B cell (primary cell): ENCODE results near the gene CHD6. TPM values are rescaled to one million over a fixed set of nuclear protein-coding genes. Genes with fewer than 3 reads are reported as not detected.

Experiments used
- ATAC-seq: fragments of 200-7000 bp; cut with Tn5 transposase; one replicate; pipeline ENCODE4 v1.10.0; 2021; ENCODE audit warnings: low read depth, mild to moderate bottlenecking, moderate number of reproducible peaks, moderate library complexity
- CTCF ChIA-PET: fragments of 350-600 bp; sonication (Branson Sonifier 250); formaldehyde crosslinking; loops from one replicate; lab custom pipeline; 2021; ENCODE audit warnings: antibody characterized with exemption, inconsistent platforms; lab: Charles Lee
- POLR2A ChIA-PET: fragments of 350-600 bp; sonication (Branson Sonifier 250); formaldehyde crosslinking; loops from one replicate; lab custom pipeline; 2021; ENCODE audit warnings: antibody characterized with exemption; lab: Charles Lee
- DNase-seq: peaks from one replicate; pipeline ENCODE4 v3.0.0; 2013
- H2AFZ ChIP-seq: 2 replicates; pipeline ENCODE4 v1.6.1; 2012; ENCODE audit warnings: mild to moderate bottlenecking, low read depth, low read length; ENCODE audit not compliant: insufficient read depth, poor library complexity, severe bottlenecking
- H3K27ac ChIP-seq, 2 donors: 1 replicate in 1 of 2; 2 replicates in 1 of 2; pipeline ENCODE4 v1.5.1; 2012 to 2013; ENCODE audit warnings: low read length in 2 of 2, mild to moderate bottlenecking in 2 of 2, moderate library complexity in 1 of 2
- H3K27me3 ChIP-seq, 4 experiments: fragments of 200-600 bp in 1 of 4; sonication (generic) in 1 of 4; replicated peaks in 1 of 4; 1 replicate in 2 of 4; 2 replicates in 2 of 4; pipeline versions ENCODE4 v1.6.1 to v1.7.0; 2013 to 2016; ENCODE audit warnings: low read length in 3 of 4, mild to moderate bottlenecking in 2 of 4, mixed read lengths in 1 of 4, moderate library complexity in 1 of 4; ENCODE audit not compliant: insufficient read depth in 4 of 4, control insufficient read depth in 3 of 4; ENCODE audit errors: control extremely low read depth in 1 of 4
- H3K36me3 ChIP-seq, 2 experiments: replicated peaks in 1 of 2; 1 replicate in 1 of 2; 2 replicates in 1 of 2; pipeline versions ENCODE4 v1.6.1 to v1.7.1; 2013; ENCODE audit warnings: low read length in 1 of 2; ENCODE audit not compliant: insufficient read depth in 2 of 2, control insufficient read depth in 1 of 2; ENCODE audit errors: control extremely low read depth in 1 of 2, extremely low read depth in 1 of 2
- H3K4me1 ChIP-seq, 2 donors: fragments of 200-600 bp in 1 of 2; sonication (generic) in 1 of 2; 1 replicate in 1 of 2; 2 replicates in 1 of 2; pipeline versions ENCODE4 v1.5.1 to v1.6.1; 2013 to 2017; ENCODE audit warnings: low read length in 2 of 2; ENCODE audit not compliant: control insufficient read depth in 2 of 2, insufficient read depth in 2 of 2
- H3K4me2 ChIP-seq: replicated peaks from 2 replicates; pipeline ENCODE3; 2012; ENCODE audit warnings: mild to moderate bottlenecking, low read depth, low read length; ENCODE audit not compliant: poor library complexity, severe bottlenecking
- H3K4me3 ChIP-seq, 5 experiments: fragments of 200-600 bp in 1 of 5; sonication (generic) in 1 of 5; 1 replicate in 3 of 5; 2 replicates in 2 of 5; pipeline versions ENCODE4 v1.5.1 to v1.7.0; 2011 to 2016; ENCODE audit warnings: low read length in 4 of 5, mild to moderate bottlenecking in 4 of 5, low read depth in 2 of 5, control low read depth in 1 of 5, moderate library complexity in 1 of 5; ENCODE audit not compliant: insufficient read depth in 1 of 5; ENCODE audit errors: control extremely low read depth in 1 of 5, extremely low read depth in 1 of 5
- H3K79me2 ChIP-seq: fragments of 200-600 bp; sonication (generic); one replicate; pipeline ENCODE4 v1.6.0; 2016; ENCODE audit warnings: low read length; ENCODE audit not compliant: control insufficient read depth, insufficient read depth
- H3K9ac ChIP-seq: fragments of 200-600 bp; sonication (generic); 2 replicates; pipeline ENCODE4 v1.6.1; 2017; ENCODE audit warnings: mild to moderate bottlenecking, low read length, moderate library complexity
- H3K9me3 ChIP-seq, 3 donors: one replicate each; pipeline versions ENCODE4 v1.6.1 to v1.7.1; 2013; ENCODE audit warnings: low read length in 2 of 3; ENCODE audit not compliant: control insufficient read depth in 2 of 3, insufficient read depth in 1 of 3; ENCODE audit errors: control extremely low read depth in 1 of 3
- H4K20me1 ChIP-seq: 2 replicates; pipeline ENCODE4 v1.6.0; 2012; ENCODE audit warnings: mild to moderate bottlenecking, low read length; ENCODE audit not compliant: insufficient read depth, control insufficient read depth, poor library complexity, severe bottlenecking
- H3K27ac Mint-ChIP-seq: one replicate; pipeline ENCODE4 v1.8.0; 2021; ENCODE audit warnings: mixed read lengths
- H3K27me3 Mint-ChIP-seq: one replicate; pipeline ENCODE4 v1.8.0; 2021; ENCODE audit warnings: mixed read lengths
- H3K4me1 Mint-ChIP-seq: one replicate; pipeline ENCODE4 v1.8.0; 2021; ENCODE audit warnings: mixed read lengths
- H3K4me3 Mint-ChIP-seq: one replicate; pipeline ENCODE4 v1.8.0; 2021; ENCODE audit warnings: mixed read lengths
- H3K9me3 Mint-ChIP-seq: one replicate; pipeline ENCODE4 v1.8.0; 2022; ENCODE audit warnings: mixed read lengths; ENCODE audit not compliant: insufficient read depth
- EZH2 ChIP-seq: IDR thresholded peaks from 2 replicates; pipeline ENCODE4 v1.6.1; 2012; ENCODE audit warnings: borderline replicate concordance, low read depth, mild to moderate bottlenecking, moderate library complexity, low read length; ENCODE audit not compliant: insufficient read depth, poor library complexity, severe bottlenecking
- WGBS: methylation state at CpG from one replicate; pipeline ENCODE4 v1.1.5; 2013; ENCODE audit warnings: missing lambda C conversion rate; ENCODE audit not compliant: insufficient coverage; 5-methylcytosine and 5-hydroxymethylcytosine counted together
- intact Hi-C: fragments of 100-400 bp; cut with micrococcal nuclease; formaldehyde crosslinking; loops from one replicate; pipeline ENCODE4 v1.10.0; 2022
- polyA plus RNA-seq: library from polyadenylated mRNA; depleted of rRNA; stranded (reverse); fragments of >200 nt; gene quantifications from 2 replicates; pipeline ENCODE4 v1.2.3, GENCODE V29; 2012
- total RNA-seq, 2 donors: library from RNA; stranded (reverse); fragments of 120-200 nt in 1 of 2; gene quantifications; 1 replicate in 1 of 2; 2 replicates in 1 of 2; pipeline versions ENCODE4 v1.2.3 to v1.2.4, GENCODE V29; 2013 to 2022
- TF ChIP-seq, protein P1 (sequence below): fragments of 200-600 bp; IDR thresholded peaks from one replicate; pipeline ENCODE4 v1.8.0; 2022; ENCODE audit warnings: antibody characterized with exemption, mild to moderate bottlenecking

CHD6 gene
- total and polyA plus RNA-seq, 2 donors (not counting 1 experiment from before 2014, with no cell fraction given): 10.3 to 117 TPM

DNA sequence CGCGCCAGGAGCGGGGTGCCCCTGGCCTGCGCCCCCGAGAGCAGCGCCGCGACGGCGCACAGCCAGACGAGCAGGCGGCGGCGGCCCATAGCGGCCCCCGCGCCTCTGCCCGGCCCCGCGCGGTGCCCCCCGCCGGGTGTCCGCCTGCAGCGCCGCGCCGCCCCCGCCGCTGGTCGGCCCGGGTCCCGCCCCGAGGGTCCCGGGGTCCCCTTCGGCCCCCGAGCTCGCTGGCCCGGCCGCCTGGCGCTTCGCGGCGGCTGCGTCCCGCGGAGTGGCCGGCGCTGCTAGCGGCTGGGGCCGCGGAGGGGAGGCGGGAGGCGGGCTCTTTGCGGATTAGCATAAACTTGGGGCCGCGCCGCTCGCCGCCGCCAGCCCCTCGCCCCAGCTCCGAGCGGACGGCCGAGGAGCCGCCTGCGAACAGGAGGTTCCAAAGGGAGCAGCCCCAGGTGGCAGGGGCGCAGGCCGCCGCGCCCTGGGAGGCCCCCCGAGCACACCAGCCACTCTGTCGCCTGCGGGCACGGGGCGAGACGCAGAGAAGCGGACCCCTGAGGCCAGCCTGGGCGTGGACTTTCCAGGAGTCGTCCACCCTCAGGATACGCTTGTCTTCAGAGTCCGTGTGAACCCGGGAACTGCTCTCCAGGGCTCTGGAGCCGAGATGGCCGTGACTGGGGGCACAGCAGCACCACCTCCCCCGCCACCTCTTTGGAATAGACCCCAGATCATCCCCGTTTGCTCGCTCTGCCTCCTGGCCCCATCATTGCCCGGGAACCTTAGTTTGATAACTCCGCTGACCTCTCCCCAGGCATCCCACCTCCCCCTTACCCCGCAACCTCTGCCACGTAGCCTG lies 251.4 kb downstream of the CHD6 start, which contains the start of gene EMILIN3:
TSS of gene EMILIN3 (minus strand) at position 273 of the 847 bp plus-strand sequence. CDS start at position 89, 184 bp downstream.
- POLR2A ChIA-PET: no interaction called here
- ATAC-seq (no peak), DNase-seq (no peak)
- H4K20me1 ChIP-seq: no peaks in the 10 kb centered on the region
- H3K9me3 Mint-ChIP-seq: peaks cover 5% of the 10 kb centered on the region
- TF ChIP-seq, protein P1, sequence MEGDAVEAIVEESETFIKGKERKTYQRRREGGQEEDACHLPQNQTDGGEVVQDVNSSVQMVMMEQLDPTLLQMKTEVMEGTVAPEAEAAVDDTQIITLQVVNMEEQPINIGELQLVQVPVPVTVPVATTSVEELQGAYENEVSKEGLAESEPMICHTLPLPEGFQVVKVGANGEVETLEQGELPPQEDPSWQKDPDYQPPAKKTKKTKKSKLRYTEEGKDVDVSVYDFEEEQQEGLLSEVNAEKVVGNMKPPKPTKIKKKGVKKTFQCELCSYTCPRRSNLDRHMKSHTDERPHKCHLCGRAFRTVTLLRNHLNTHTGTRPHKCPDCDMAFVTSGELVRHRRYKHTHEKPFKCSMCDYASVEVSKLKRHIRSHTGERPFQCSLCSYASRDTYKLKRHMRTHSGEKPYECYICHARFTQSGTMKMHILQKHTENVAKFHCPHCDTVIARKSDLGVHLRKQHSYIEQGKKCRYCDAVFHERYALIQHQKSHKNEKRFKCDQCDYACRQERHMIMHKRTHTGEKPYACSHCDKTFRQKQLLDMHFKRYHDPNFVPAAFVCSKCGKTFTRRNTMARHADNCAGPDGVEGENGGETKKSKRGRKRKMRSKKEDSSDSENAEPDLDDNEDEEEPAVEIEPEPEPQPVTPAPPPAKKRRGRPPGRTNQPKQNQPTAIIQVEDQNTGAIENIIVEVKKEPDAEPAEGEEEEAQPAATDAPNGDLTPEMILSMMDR: no peak
- no peak for TF ChIP-seq EZH2
- intact Hi-C loops: no loop called here
- no peaks in the 10 kb centered on the region for H3K4me1 ChIP-seq
- CTCF ChIA-PET: no interaction called here
- no peak within 1 kb of the TSS for H3K4me3 ChIP-seq
- peaks cover 0 to 21% (median 5%) of the 10 kb centered on the region in 3 donors for H3K9me3 ChIP-seq
- peaks cover 46% of the 10 kb centered on the region for H3K27me3 Mint-ChIP-seq
- peak within 1 kb of the TSS; percentile 47 for H3K4me3 Mint-ChIP-seq
- H3K27ac Mint-ChIP-seq: no peak within 1 kb of the TSS
- peak within 1 kb of the TSS; percentile 3 for H3K4me2 ChIP-seq
- WGBS: 8% methylated on average over 93 of the region's 93 CpGs
- H3K79me2 ChIP-seq: no peaks in the 10 kb centered on the region
- H3K27me3 ChIP-seq: peaks cover 0 to 19% (median 9%) of the 10 kb centered on the region in 4 experiments
- H3K36me3 ChIP-seq: no peaks in the 10 kb centered on the region
- peaks cover 6% of the 10 kb centered on the region for H3K4me1 Mint-ChIP-seq
- no peak within 1 kb of the TSS for H3K27ac ChIP-seq
- H2AFZ ChIP-seq: no peak within 1 kb of the TSS
- H3K9ac ChIP-seq: no peak within 1 kb of the TSS
